Bronchial epithelial cell (primary cell): ENCODE measurements around the gene PNCK. TPM values are rescaled to one million over a fixed set of nuclear protein-coding genes. Genes with fewer than 3 reads are reported as not detected.

ENCODE experiments used
- DNase-seq: peaks from one replicate; pipeline ENCODE4 v3.0.0-alpha.2; 2010; ENCODE audit warnings: low read depth
- FAIRE-seq: peaks from 2 replicates; lab custom pipeline; 2011; peaks lifted over from hg19 to GRCh38; lab: Jason Lieb, UNC
- H3K27me3 ChIP-seq: 2 replicates; pipeline ENCODE4 v1.5.1; 2011; ENCODE audit warnings: low read length; ENCODE audit not compliant: control insufficient read depth, insufficient read depth
- H3K36me3 ChIP-seq: 2 replicates; pipeline ENCODE4 v1.5.1; 2011; ENCODE audit warnings: low read length; ENCODE audit not compliant: control insufficient read depth, insufficient read depth
- H3K4me3 ChIP-seq: 2 replicates; pipeline ENCODE4 v1.5.1; 2011; ENCODE audit warnings: mild to moderate bottlenecking, low read depth, low read length, control low read depth
- total RNA-seq: library from RNA; depleted of rRNA; stranded (reverse); fragments of >200 nt; gene quantifications from 2 replicates; pipeline ENCODE4 v1.2.1, GENCODE V29; 2014
- TF ChIP-seq, protein P1 (sequence below): IDR thresholded peaks from 2 replicates; pipeline ENCODE4 v1.5.1; 2011; ENCODE audit warnings: mild to moderate bottlenecking, moderate library complexity, low read length, control low read depth, inconsistent platforms; ENCODE audit not compliant: insufficient read depth, severe bottlenecking

The PNCK gene
- total RNA-seq, 1 donor from 2014 or later: 2.1 TPM

- DNase-seq (no peak), FAIRE-seq (no peak)
- Histone ChIP-seq H3K4me3 (no peak overlapping the region), H3K27me3 (no peaks in the 10 kb centered on the region), H3K36me3 (no peaks in the 10 kb centered on the region)
- TF ChIP-seq, protein P1, sequence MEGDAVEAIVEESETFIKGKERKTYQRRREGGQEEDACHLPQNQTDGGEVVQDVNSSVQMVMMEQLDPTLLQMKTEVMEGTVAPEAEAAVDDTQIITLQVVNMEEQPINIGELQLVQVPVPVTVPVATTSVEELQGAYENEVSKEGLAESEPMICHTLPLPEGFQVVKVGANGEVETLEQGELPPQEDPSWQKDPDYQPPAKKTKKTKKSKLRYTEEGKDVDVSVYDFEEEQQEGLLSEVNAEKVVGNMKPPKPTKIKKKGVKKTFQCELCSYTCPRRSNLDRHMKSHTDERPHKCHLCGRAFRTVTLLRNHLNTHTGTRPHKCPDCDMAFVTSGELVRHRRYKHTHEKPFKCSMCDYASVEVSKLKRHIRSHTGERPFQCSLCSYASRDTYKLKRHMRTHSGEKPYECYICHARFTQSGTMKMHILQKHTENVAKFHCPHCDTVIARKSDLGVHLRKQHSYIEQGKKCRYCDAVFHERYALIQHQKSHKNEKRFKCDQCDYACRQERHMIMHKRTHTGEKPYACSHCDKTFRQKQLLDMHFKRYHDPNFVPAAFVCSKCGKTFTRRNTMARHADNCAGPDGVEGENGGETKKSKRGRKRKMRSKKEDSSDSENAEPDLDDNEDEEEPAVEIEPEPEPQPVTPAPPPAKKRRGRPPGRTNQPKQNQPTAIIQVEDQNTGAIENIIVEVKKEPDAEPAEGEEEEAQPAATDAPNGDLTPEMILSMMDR: no peak
Observed at GRCh38 chrX:153669901-153670731, 3.5 kb downstream of the PNCK start.

DNA sequence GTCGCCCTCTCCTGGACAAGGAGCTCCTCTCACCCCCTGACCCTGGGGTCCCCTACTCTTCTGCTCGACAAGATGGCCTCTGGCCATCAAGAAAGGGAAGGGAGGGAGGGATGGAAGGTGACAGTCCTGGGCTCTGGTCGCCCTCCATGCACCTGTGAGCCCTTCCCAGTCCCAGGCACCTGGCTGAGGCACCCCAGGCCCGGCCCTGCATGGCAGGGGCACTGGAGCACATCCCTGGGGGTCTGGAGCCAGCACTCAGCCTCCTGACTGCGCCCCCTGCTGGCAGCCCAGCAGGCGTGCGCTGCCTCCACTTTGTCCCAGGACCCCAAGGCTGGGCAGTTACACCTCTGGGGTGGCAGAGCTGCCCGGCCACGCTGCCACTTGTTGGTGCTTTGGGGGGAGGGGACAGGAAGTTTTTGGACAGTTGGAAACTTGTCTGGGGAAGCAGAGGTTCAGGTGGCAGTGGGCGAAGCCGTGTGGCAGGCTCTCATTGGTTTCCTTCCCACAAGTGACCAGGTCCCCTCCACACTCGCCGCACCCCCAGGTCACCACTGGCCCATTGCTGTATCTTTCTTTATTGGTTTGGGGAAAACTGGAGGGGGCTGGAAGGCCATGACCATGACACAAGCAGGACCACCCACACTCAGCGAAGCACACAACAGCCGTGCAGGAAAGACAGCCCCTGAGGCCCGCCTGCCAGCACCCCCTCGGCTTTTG is 4.3 kb downstream of the PNCK start:
- FAIRE-seq: no peak
- no peaks in the 10 kb centered on the region for H3K27me3 ChIP-seq
- TF ChIP-seq, protein P1: peak; percentile 82
- no peak for DNase-seq
- no peaks in the 10 kb centered on the region for H3K36me3 ChIP-seq
- no peak overlapping the region for H3K4me3 ChIP-seq

DNA sequence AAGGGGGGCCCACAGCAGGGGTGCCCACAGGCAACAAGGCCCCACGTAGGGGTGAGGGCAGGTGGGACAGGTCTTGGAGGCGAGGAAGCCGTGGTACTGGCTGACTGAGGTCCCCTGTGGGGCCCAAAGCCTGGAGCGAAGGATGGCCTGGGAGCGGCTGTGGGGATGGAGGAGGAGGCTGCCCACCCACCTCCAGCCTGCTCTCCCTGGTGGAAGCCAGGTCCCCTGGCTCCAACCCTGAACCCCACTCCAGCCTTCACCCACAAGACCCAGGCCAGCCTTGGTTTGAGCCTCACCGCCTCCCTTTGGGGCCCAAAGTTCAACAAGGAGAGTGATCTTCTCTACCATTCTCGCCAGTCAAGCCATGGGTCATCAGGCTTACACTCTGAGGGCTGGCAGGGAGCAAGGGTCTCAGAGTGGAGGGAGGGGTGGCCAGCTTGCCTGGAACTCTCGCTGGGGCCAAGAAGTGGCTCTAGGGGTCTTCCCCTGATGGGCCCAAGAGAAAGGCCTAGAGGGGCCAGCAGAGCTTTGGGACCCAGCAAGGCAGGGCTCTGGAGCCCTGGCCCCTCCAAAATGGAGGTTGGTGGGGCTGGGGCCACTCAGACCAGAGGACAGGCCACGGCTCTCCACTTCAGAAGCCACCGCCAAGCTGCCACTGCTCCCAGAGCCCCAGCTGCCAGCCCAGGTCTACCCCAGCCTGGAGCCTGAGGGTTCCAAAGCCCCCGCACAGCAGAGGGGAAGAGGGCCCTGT is 5.0 kb downstream of the PNCK start:
- TF ChIP-seq, protein P1: no peak
- no peak for DNase-seq
- no peak for FAIRE-seq
- Histone ChIP-seq H3K4me3 (no peak overlapping the region), H3K36me3 (no peaks in the 10 kb centered on the region), H3K27me3 (no peaks in the 10 kb centered on the region)

- Histone ChIP-seq H3K36me3 (no peaks in the 10 kb centered on the region), H3K4me3 (no peak overlapping the region), H3K27me3 (no peaks in the 10 kb centered on the region)
- FAIRE-seq (no peak), DNase-seq (peak; percentile 59)
- TF ChIP-seq, protein P1: peak; percentile 85
Observed at GRCh38 chrX:153667956-153668396, 5.6 kb downstream of the PNCK start.

DNA sequence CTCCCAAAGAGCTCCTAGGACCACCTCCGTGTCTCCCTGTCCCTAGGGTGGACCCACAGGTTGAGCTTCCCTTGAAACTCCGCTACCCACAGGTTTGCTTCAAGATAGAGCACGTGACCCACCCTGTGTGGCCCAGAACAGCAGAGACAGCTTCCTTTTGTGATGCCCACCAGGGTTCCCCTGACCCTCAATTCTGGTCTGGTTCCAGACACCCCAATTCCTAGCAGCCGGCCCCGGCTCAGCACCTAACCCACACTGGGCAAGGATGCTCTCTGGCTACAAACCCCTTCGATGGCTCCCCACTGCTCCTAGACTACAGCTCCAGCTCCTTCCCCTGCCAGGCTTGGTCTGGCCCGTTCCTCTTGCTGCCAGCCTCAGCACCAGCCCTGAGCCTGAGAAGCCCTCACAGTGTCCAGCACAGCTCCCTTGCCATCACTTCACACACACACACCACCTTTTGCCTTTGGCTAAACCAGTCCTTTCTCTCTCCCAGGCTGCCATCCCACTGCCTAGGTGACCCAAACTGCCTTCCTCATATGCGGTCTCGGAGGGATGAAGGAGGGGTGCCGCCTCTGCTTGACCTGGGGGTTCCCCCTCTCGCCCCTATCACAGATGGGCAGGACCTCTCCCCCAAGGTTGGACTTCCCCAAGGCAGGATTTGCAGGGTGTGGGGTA is 6.2 kb downstream of the PNCK start:
- no peak for FAIRE-seq
- no peak for DNase-seq
- TF ChIP-seq, protein P1: no peak
- Histone ChIP-seq H3K36me3 (no peaks in the 10 kb centered on the region), H3K27me3 (no peaks in the 10 kb centered on the region), H3K4me3 (peak overlapping the region; percentile 5)
